T-helper 1 cell treated with Interleukin-12 subunit alpha and Interleukin-12 subunit beta and Interleukin-4 antibody, amounts not matched to agents 30 μg/mL and 1 μg/mL, for 36 hours (primary cell): ENCODE measurements around the gene CEP295NL.

Experiments used
- H3K27ac Mint-ChIP-seq: one replicate; pipeline ENCODE4 v1.8.0; 2021; ENCODE audit warnings: mild to moderate bottlenecking, mixed read lengths
- H3K27me3 Mint-ChIP-seq: one replicate; pipeline ENCODE4 v1.8.0; 2021; ENCODE audit warnings: low read depth, mixed read lengths
- H3K36me3 Mint-ChIP-seq: one replicate; pipeline ENCODE4 v1.8.0; 2021; ENCODE audit warnings: low read depth, mixed read lengths
- H3K4me1 Mint-ChIP-seq: one replicate; pipeline ENCODE4 v1.8.0; 2021; ENCODE audit warnings: low read depth, mixed read lengths
- H3K4me3 Mint-ChIP-seq: one replicate; pipeline ENCODE4 v1.8.0; 2021; ENCODE audit warnings: mild to moderate bottlenecking, moderate library complexity, mixed read lengths
- H3K9me3 Mint-ChIP-seq: one replicate; pipeline ENCODE4 v1.8.0; 2021; ENCODE audit warnings: mixed read lengths

Gene CEP295NL

DNA sequence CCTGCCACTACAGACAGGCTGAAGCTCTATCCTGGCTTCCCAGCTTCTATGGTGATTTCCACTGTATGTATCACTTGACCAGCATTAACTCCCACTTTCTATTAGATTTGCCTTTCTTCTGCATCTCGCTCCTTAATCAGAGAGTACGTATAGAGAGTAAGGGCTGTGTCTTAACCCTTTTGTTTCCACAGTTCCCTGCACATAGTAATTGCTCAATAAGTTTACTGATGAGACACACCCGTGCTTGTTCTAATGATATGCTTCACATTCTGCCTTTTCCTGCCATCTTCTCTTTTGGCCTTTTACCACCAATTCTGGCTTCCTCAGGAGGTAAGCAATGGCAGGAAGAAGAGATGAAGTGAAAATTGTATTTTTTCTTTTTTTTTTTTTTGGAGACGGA lies 41.8 kb downstream of the CEP295NL start:
- Mint-ChIP-seq H3K4me1 (no peaks in the 10 kb centered on the region), H3K27me3 (peaks cover 11% of the 10 kb centered on the region), H3K4me3 (no peak overlapping the region), H3K9me3 (no peaks in the 10 kb centered on the region), H3K36me3 (no peaks in the 10 kb centered on the region), H3K27ac (no peak overlapping the region)

DNA sequence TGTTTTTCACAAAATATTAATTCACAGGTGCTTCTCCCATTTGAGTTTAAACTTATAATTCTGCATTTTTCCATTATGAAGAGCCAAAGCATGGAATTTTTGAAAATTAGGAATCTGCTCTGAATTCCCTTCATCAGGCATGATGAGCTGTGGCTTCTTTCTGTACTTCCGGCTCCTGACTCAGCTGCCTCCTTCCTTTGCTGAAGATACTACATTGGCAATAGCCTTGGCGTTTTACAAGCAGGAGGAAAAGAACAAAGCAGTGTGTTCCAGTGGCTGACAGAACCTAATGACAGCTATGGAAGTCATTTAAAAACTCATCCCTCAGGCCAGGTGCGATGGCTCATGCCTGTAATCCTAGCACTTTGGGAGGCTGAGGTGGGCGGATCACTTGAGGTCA lies 44.0 kb downstream of the CEP295NL start:
- Mint-ChIP-seq H3K4me3 (no peak overlapping the region), H3K4me1 (no peaks in the 10 kb centered on the region), H3K27me3 (peaks cover 7% of the 10 kb centered on the region), H3K9me3 (no peaks in the 10 kb centered on the region), H3K36me3 (no peaks in the 10 kb centered on the region), H3K27ac (no peak overlapping the region)

DNA sequence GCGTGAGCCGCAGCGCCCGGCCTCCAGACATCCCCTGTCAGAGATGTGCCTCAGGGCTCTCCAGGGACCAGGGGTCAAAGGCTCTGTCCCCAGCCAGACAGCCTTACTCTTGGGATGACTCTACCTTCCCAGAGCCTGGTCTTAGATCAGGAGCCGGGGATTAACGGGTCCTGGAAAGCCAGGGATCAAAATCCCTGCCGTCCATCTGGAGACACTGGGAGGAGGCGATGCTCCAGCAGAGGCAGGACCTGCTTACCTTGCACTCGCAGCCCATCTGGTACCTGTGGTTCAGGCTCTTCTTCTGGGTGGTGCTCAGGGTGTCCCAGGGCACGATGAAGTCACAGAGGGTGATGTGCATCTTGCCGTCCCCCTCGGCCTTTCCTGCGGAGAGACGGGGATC lies 45.7 kb downstream of the CEP295NL start:
- H3K4me3 Mint-ChIP-seq, result no peak overlapping the region
- H3K4me1 Mint-ChIP-seq, result no peaks in the 10 kb centered on the region
- H3K27me3 Mint-ChIP-seq, result no peaks in the 10 kb centered on the region
- no peaks in the 10 kb centered on the region for H3K36me3 Mint-ChIP-seq
- H3K9me3 Mint-ChIP-seq, result no peaks in the 10 kb centered on the region
- H3K27ac Mint-ChIP-seq, result no peak overlapping the region

DNA sequence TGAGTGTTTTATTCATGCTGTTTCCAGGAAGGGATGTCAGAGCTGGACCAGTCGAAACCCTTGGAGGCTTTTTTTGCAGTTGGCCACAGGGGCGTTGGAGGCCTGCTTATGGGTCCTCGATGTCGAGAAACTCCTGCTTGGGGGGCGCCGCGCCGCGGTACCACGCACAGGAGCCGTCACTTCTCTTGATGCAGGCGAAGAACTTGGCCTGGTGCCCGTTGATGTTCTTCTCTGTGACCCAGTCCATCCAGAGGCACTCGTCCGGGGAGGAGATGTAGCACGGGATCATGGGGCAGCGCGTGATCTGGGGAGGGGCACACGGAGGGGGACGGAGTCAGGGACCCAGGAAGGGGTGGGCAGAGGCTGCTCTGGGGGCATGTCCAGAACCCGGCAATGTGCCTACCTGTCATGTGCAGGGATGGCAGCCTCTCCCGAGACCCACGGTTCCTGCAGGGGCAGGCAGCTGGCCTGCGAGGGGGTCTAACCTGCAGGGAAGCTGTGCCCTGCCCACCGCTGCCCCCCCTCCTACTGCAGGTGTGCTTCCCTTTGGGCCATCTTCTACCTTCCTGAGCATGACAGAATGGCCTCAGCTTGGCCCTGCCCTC lies 47.3 kb downstream of the CEP295NL start:
- Mint-ChIP-seq H3K4me1 (no peaks in the 10 kb centered on the region), H3K27me3 (no peaks in the 10 kb centered on the region), H3K4me3 (no peak overlapping the region), H3K27ac (no peak overlapping the region), H3K36me3 (no peaks in the 10 kb centered on the region), H3K9me3 (no peaks in the 10 kb centered on the region)

DNA sequence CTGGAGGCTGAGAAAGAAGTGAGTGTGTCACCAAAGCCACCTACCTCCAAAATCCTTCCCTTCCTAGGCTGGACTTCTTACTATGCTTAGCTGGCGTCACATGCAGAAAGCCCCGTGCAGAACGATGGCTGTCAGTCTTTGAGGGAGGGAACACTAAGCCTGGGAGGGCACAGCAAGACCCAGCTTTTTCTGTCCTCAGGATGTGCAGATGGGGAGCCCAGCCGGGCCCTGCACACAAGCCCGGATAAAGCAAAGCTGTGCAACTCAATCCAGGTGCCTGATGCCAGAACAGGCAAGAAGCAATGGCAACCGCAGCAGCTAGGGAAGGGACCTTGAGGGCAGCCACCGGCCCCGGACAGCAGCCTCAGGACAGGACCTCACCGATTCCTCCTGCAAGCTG lies 48.5 kb downstream of the CEP295NL start:
- Mint-ChIP-seq H3K4me1 (no peaks in the 10 kb centered on the region), H3K36me3 (no peaks in the 10 kb centered on the region), H3K27ac (no peak overlapping the region), H3K27me3 (no peaks in the 10 kb centered on the region), H3K9me3 (no peaks in the 10 kb centered on the region), H3K4me3 (no peak overlapping the region)

DNA sequence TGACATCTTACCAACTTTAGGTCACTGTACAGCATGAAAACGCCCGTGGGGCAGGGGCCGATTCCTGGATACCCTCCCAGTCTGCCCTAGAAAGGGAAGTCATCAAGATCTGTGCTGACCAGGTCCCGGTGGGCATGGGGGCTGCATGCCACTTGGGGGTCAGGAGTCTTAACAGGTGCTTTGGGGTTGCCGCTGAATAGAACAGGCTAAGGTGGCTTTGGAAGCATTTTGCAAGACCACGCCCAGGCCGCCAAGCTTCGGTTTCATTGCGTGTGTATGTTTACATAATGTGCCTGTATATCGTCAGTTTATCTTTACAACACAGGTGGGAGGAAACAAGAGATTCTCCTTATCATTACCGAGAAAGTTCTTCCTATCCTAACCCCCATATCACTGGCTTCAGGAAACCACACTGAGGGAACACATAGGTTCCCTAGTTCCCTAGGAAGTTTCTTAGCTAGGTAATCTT lies 49.0 kb downstream of the CEP295NL start:
- H3K4me3 Mint-ChIP-seq, result no peak overlapping the region
- H3K27me3 Mint-ChIP-seq, result no peaks in the 10 kb centered on the region
- H3K4me1 Mint-ChIP-seq, result no peaks in the 10 kb centered on the region
- H3K9me3 Mint-ChIP-seq, result no peaks in the 10 kb centered on the region
- H3K27ac Mint-ChIP-seq, result no peak overlapping the region
- H3K36me3 Mint-ChIP-seq, result no peaks in the 10 kb centered on the region

DNA sequence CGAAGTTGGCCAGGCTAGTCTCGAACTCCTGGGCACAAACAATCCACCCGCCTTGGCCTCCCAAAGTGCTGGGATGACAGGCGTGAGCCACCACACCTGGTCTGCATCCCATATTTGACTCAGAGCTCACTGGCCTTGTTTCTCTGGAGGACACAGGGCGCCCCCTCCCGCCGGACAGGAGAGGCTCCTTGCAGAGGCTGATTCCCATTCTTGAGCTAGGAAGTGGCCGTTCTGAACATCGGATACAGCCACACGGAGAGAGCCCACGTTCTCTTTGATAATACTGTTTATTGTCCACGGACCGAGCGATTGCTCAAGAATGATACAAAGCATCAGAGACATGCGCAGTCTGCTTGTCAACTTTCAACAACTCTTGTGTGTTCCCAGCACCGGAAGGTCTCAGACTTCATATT lies 50.3 kb downstream of the CEP295NL start:
- H3K27me3 Mint-ChIP-seq, result no peaks in the 10 kb centered on the region
- H3K4me1 Mint-ChIP-seq, result no peaks in the 10 kb centered on the region
- no peak overlapping the region for H3K27ac Mint-ChIP-seq
- no peaks in the 10 kb centered on the region for H3K36me3 Mint-ChIP-seq
- no peak overlapping the region for H3K4me3 Mint-ChIP-seq
- H3K9me3 Mint-ChIP-seq, result no peaks in the 10 kb centered on the region

DNA sequence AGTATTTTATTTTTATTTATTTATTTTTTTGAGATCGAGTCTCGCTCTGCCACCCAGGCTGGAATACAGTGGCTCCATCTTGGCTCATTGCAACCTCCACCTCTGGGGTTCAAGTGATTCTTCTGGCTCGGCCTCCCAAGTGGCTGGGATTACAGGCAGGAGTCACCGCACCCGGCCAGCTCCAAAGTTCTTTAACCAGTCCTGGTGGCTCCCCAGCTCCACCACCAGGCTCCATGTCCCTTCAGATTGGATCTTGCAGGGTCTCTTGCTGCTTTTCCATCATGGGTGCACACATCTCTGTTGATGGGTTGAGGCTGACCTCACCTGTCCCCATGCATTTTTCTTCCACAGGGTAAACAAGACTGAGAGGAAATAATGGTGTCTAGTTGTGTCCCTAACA lies 54.0 kb downstream of the CEP295NL start:
- Mint-ChIP-seq H3K4me1 (peaks cover 5% of the 10 kb centered on the region), H3K4me3 (no peak overlapping the region), H3K27ac (no peak overlapping the region), H3K36me3 (no peaks in the 10 kb centered on the region), H3K9me3 (no peaks in the 10 kb centered on the region), H3K27me3 (no peaks in the 10 kb centered on the region)

DNA sequence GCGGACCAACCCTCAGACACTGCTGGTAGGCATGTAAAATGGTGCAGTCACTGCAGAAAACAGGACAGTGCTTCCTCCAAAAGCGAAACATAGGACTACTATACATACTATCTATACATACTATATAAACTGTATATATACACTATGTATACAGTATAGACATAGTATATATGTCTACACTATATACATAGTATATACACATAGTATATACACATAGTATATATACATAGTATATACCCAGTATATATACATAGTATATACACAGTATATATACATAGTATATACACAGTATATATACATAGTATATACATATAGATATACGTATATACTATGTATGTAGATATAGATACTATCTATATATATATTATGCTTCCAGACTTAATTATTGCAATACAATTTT lies 55.9 kb downstream of the CEP295NL start:
- no peaks in the 10 kb centered on the region for H3K36me3 Mint-ChIP-seq
- H3K4me3 Mint-ChIP-seq, result no peak overlapping the region
- H3K27ac Mint-ChIP-seq, result no peak overlapping the region
- H3K27me3 Mint-ChIP-seq, result no peaks in the 10 kb centered on the region
- H3K9me3 Mint-ChIP-seq, result no peaks in the 10 kb centered on the region
- H3K4me1 Mint-ChIP-seq, result peaks cover 9% of the 10 kb centered on the region

DNA sequence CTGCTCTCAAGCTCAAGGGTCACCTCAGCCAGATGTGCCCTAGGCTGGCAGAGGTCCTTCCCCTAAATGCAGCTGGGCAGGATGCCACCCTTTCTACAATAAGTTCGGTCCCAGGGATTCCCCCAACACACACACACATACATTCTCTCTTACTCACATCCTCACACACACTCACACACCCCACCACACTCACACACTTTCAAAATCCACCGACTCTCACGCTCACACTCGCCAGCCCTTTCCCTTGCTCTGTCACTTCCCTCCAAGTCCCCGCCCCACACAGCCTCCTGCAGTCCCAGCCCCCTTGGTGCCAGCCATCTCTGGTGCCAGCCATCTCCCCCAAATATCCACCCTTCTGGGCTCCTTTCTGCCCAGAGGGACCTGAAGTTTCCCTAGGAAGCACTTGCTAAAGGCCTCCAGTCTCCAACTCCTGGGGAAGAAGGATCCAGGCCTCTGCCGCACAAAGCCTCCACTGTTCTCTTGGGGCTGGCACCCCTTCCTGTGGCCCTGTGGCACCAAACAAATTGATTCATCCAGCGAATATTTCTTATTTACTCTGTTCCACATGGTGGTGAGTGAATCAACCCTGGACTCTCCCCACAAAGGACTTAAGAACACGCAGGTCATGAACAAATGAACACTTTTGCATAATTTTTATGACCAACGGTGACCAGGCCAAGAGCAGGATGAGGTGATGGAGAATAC lies 58.5 kb downstream of the CEP295NL start:
- no peaks in the 10 kb centered on the region for H3K9me3 Mint-ChIP-seq
- H3K27ac Mint-ChIP-seq, result no peak overlapping the region
- H3K4me3 Mint-ChIP-seq, result no peak overlapping the region
- H3K36me3 Mint-ChIP-seq, result peaks cover under 1% of the 10 kb centered on the region
- H3K4me1 Mint-ChIP-seq, result peaks cover 17% of the 10 kb centered on the region
- no peaks in the 10 kb centered on the region for H3K27me3 Mint-ChIP-seq

DNA sequence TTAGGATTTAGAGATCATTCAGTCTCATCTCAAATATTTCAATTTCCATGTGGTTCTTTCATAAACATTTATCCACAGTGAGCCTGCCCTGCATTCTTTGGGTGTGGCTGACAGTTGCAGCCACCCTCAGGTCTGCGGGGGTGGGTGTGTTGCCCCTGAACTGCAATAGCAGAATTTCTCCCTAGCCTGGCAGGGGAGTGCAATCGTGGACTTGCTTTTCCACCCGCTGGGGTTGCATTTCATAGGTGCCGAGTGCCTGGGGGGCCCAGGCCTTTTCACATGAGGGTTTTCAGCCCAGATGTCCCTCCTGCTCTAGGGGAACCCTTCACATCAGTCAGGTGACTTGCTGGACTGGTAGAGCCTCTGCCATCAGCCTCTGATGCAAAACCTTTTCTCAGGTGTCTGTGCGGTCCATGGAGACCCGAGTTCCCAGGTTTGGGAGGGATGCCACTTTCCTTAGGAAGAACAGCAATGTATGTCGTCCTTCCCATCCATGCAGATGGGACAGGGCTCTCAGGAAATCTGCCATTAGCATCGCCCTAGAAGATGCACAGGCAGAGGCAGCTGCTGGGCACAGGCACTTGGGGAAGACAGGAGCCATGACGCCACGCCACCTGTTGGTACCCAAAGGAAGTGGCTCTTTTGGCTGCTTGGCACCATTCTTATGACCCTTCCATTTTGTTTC lies 60.0 kb downstream of the CEP295NL start:
- H3K4me1 Mint-ChIP-seq, result peaks cover 29% of the 10 kb centered on the region
- H3K9me3 Mint-ChIP-seq, result no peaks in the 10 kb centered on the region
- H3K36me3 Mint-ChIP-seq, result peaks cover 4% of the 10 kb centered on the region
- H3K27ac Mint-ChIP-seq, result no peak overlapping the region
- H3K27me3 Mint-ChIP-seq, result no peaks in the 10 kb centered on the region
- H3K4me3 Mint-ChIP-seq, result no peak overlapping the region

DNA sequence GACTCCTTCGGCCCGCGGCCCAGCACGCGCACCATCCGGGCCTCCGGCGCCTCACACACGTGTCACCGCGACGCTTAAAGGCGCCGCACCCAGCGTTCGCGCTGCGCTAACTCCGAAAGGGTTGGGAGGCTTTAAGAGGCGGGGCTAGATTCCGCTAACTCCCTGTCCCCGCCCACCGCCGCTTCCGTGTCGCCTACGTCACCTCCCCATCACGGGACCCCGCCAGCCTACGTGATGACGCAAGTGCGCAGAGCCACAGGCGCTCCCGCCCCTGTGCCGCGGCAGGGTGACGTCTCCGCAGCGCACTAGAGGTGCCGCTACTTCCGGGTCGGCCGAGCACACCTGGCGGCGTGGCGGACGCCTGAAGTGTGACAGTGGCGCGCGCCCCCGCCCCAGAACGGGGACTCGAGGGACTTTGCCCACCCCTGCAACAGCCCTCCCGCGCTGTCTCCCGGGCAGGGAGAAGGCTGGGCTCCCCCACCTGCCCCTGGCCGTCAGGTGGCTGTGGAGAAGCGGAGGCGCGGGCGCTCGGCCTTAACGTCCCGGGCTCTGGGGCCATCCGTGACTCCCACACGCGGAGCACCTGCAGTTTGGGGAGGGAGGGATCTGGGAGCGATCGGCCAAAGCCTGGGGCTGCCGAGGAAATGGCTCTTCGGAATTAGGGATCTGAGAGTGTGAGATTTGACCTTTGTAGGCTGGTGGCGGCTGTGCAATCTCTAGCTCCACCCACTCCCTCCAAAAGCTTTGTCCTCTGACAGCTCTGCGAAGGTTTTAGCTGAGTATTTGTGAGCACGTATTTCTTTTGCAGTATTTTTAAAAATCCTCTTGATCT lies 62.0 kb downstream of the CEP295NL start, which contains the start of gene USP36:
Gene USP36, minus strand, starts transcription at position 35 of the 832 bp plus-strand sequence. CDS start 4,451 bp downstream, outside the sequence.
- Mint-ChIP-seq H3K27ac (peak within 1 kb of the TSS; percentile 90), H3K36me3 (peaks cover 17% of the 10 kb centered on the region), H3K4me3 (peak within 1 kb of the TSS; percentile 87), H3K4me1 (peaks cover 43% of the 10 kb centered on the region), H3K27me3 (no peaks in the 10 kb centered on the region), H3K9me3 (no peaks in the 10 kb centered on the region)
